ENCODE measurements around the gene ATOSB. TPM values are rescaled to one million over a fixed set of nuclear protein-coding genes. Genes with fewer than 3 reads are reported as not detected.

ATOSB gene
- total RNA-seq, 1 donor from 2014 or later: 15.6 TPM

- TF ChIP-seq CTCF (conservative IDR thresholded peaks at IDR 0.05): no peak
- Mint-ChIP-seq H3K27ac (no peak overlapping the region), H3K4me3 (no peak overlapping the region), H3K36me3 (peaks cover 84% of the 10 kb centered on the region), H3K27me3 (no peaks in the 10 kb centered on the region), H3K4me1 (ENCODE audit: unreplicated experiment) (no peaks in the 10 kb centered on the region), H3K9me3 (no peaks in the 10 kb centered on the region)
- no peak for DNase-seq (ENCODE audit: extremely low spot score, unreplicated experiment)
Observed at GRCh38 chr9:35059438-35059837, 56.2 kb downstream of the ATOSB start.

GRCh38 chr9:35057271-35057620 lies 58.4 kb downstream of the ATOSB start:
- Mint-ChIP-seq H3K27me3 (no peaks in the 10 kb centered on the region), H3K27ac (no peak overlapping the region), H3K36me3 (peaks cover 83% of the 10 kb centered on the region), H3K9me3 (no peaks in the 10 kb centered on the region), H3K4me1 (ENCODE audit: unreplicated experiment) (no peaks in the 10 kb centered on the region), H3K4me3 (no peak overlapping the region)
- no peak for TF ChIP-seq CTCF (conservative IDR thresholded peaks at IDR 0.05)
- no peak for DNase-seq (ENCODE audit: extremely low spot score, unreplicated experiment)

GRCh38 chr9:35056571-35057270 lies 58.9 kb downstream of the ATOSB start:
- no peaks in the 10 kb centered on the region for H3K4me1 Mint-ChIP-seq (ENCODE audit: unreplicated experiment)
- H3K27ac Mint-ChIP-seq: no peak overlapping the region
- no peak overlapping the region for H3K4me3 Mint-ChIP-seq
- no peaks in the 10 kb centered on the region for H3K9me3 Mint-ChIP-seq
- peaks cover 80% of the 10 kb centered on the region for H3K36me3 Mint-ChIP-seq
- no peak for DNase-seq (ENCODE audit: extremely low spot score, unreplicated experiment)
- TF ChIP-seq CTCF (conservative IDR thresholded peaks at IDR 0.05): no peak
- no peaks in the 10 kb centered on the region for H3K27me3 Mint-ChIP-seq

GRCh38 chr9:35054871-35055644 lies 60.6 kb downstream of the ATOSB start:
- Mint-ChIP-seq H3K27ac (no peak overlapping the region), H3K9me3 (no peaks in the 10 kb centered on the region), H3K36me3 (peaks cover 70% of the 10 kb centered on the region), H3K4me3 (no peak overlapping the region), H3K27me3 (no peaks in the 10 kb centered on the region), H3K4me1 (ENCODE audit: unreplicated experiment) (no peaks in the 10 kb centered on the region)
- no peak for TF ChIP-seq CTCF (conservative IDR thresholded peaks at IDR 0.05)
- DNase-seq (ENCODE audit: extremely low spot score, unreplicated experiment): no peak

- Mint-ChIP-seq H3K4me3 (no peak overlapping the region), H3K4me1 (ENCODE audit: unreplicated experiment) (no peaks in the 10 kb centered on the region), H3K9me3 (no peaks in the 10 kb centered on the region), H3K27ac (no peak overlapping the region), H3K36me3 (peaks cover 64% of the 10 kb centered on the region), H3K27me3 (no peaks in the 10 kb centered on the region)
- no peak for TF ChIP-seq CTCF (conservative IDR thresholded peaks at IDR 0.05)
- DNase-seq (ENCODE audit: extremely low spot score, unreplicated experiment): no peak
Observed at GRCh38 chr9:35054185-35054835, 61.4 kb downstream of the ATOSB start.

Other genes starting within 250 kb of the ATOSB start
- gene PHF24, start 157.6 kb downstream of the ATOSB start, total RNA-seq (ENCODE audit: low replicate concordance): 0.19 and 0.88 TPM in 2 replicates
- 4.8 and 12.2 TPM in 2 replicates for gene DNAJB5, start 126.1 kb downstream of the ATOSB start, total RNA-seq (ENCODE audit: low replicate concordance)
- 258 and 285 TPM in 2 replicates for gene VCP, start 43.2 kb downstream of the ATOSB start, total RNA-seq (ENCODE audit: low replicate concordance)
- 33.9 and 72.6 TPM in 2 replicates for gene FANCG, start 35.9 kb downstream of the ATOSB start, total RNA-seq (ENCODE audit: low replicate concordance)
- 24.6 and 28.1 TPM in 2 replicates for gene PIGO, start 19.3 kb downstream of the ATOSB start, total RNA-seq (ENCODE audit: low replicate concordance)
- gene STOML2, start 12.7 kb downstream of the ATOSB start, total RNA-seq (ENCODE audit: low replicate concordance): 115 and 149 TPM in 2 replicates
- 48.9 and 62.1 TPM in 2 replicates for gene UNC13B, start 46.1 kb upstream of the ATOSB start, total RNA-seq (ENCODE audit: low replicate concordance)

All from type B pancreatic cell (in vitro differentiated cells).